Upper lobe of left lung (tissue), 6 donors: ENCODE results near the gene CD59. TPM values are rescaled to one million over a fixed set of nuclear protein-coding genes. Genes with fewer than 3 reads are reported as not detected.
A peak's percentile ranks its signal among the peaks of the same experiment; 100 is the strongest.

Experiments
- ATAC-seq, 2 donors: fragments of 200-7000 bp; cut with Tn5 transposase; one replicate each; pipeline ENCODE4 v1.9.1; 2022; ENCODE audit warnings: mild to moderate bottlenecking in 2 of 2, moderate library complexity in 2 of 2; ENCODE audit not compliant: low FRiP score in 2 of 2
- DNase-seq, 2 donors: peaks; one replicate each; pipeline ENCODE4 v3.0.0-alpha.2; 2019 to 2020
- H3K27ac ChIP-seq, 4 donors: fragments of 200-600 bp; sonication (generic); one replicate each; pipeline ENCODE4 v1.5.1; 2016 to 2019
- H3K27me3 ChIP-seq, 4 donors: fragments of 200-600 bp; sonication (generic); one replicate each; pipeline ENCODE4 v1.5.1; 2017 to 2019
- H3K36me3 ChIP-seq, 4 donors: fragments of 200-600 bp; sonication (generic); one replicate each; pipeline ENCODE4 v1.5.1; 2016 to 2019
- H3K4me1 ChIP-seq, 4 donors: fragments of 200-600 bp; sonication (generic); one replicate each; pipeline ENCODE4 v1.5.1; 2018 to 2019
- H3K4me3 ChIP-seq, 4 donors: fragments of 200-600 bp; sonication (generic); one replicate each; pipeline ENCODE4 v1.5.1; 2017 to 2019; ENCODE audit warnings: mild to moderate bottlenecking in 2 of 4, moderate library complexity in 1 of 4
- H3K9me3 ChIP-seq, 4 donors: fragments of 200-600 bp; sonication (generic); one replicate each; pipeline ENCODE4 v1.5.1; 2018 to 2019
- CTCF ChIP-seq, 6 experiments: fragments of 450-650 bp in 4 of 6; fragments of 200-600 bp in 2 of 6; sonication (generic) in 2 of 6; IDR thresholded peaks; one replicate each; pipeline ENCODE4 v1.5.1; 2016 to 2019; ENCODE audit warnings: antibody characterized with exemption in 6 of 6
- EP300 ChIP-seq, 4 donors: sonication (generic); formaldehyde crosslinking; IDR thresholded peaks; one replicate each; pipeline ENCODE4 v1.5.1; 2017; ENCODE audit warnings: antibody characterized with exemption in 4 of 4, control low read depth in 2 of 4
- POLR2A ChIP-seq, 4 donors: fragments of 450-650 bp; IDR thresholded peaks; one replicate each; pipeline ENCODE4 v1.5.1; 2016 to 2017; ENCODE audit warnings: antibody characterized with exemption in 4 of 4, mild to moderate bottlenecking in 2 of 4
- POLR2AphosphoS5 ChIP-seq, 2 donors: sonication (generic); formaldehyde crosslinking; IDR thresholded peaks; one replicate each; pipeline ENCODE4 v1.5.1; 2017; ENCODE audit warnings: antibody characterized with exemption in 2 of 2
- WGBS, 2 donors: methylation state at CpG; one replicate each; pipeline ENCODE4 v1.1.5; 2017 to 2018; 5-methylcytosine and 5-hydroxymethylcytosine counted together
- total RNA-seq, 6 donors: library from RNA; depleted of rRNA in 4 of 6; stranded (reverse); fragments of >200 nt in 4 of 6; gene quantifications; one replicate each; pipeline versions ENCODE4 v1.1.0 to v1.2.1, GENCODE V29; 2016 to 2021
- donor health status: DM: no; HTN: no; CAD: no; lungs with moderate emphysema.
- donor health status: DM: no; HTN: yes; CAD: no; lungs with severe emphysema.

CD59 gene
- total RNA-seq, 6 donors from 2014 or later = 57.6 to 914 (median 315) TPM

- Histone ChIP-seq H3K27ac (peak overlapping the region; percentile 17 to 67 (median 48)), H3K27me3 (no peaks in the 10 kb centered on the region), H3K36me3 (peaks cover 17 to 95% (median 56%) of the 10 kb centered on the region in 4 donors), H3K4me1 (peaks cover 18 to 65% (median 45%) of the 10 kb centered on the region in 4 donors), H3K9me3 (no peaks in the 10 kb centered on the region), H3K4me3 (no peak overlapping the region)
- TF ChIP-seq CTCF (IDR thresholded peaks at IDR 0.05) (no peak), EP300 (IDR thresholded peaks at IDR 0.05) (no peak), POLR2A (IDR thresholded peaks at IDR 0.05) (no peak)
- 57 to 64% methylated on average over 5 of the region's 5 CpGs for WGBS, 2 donors
- DNase-seq (no peak), ATAC-seq (no peak)
These were observed 22.9 kb downstream of the CD59 start for GRCh38 chr11:33713151-33713855.

GRCh38 chr11:33712436-33712835 lies 23.8 kb downstream of the CD59 start:
- no peak for ATAC-seq

GRCh38 chr11:33709466-33709865 lies 26.8 kb downstream of the CD59 start:
- no peak overlapping the region for H3K4me3 ChIP-seq
- peaks cover 38 to 63% (median 55%) of the 10 kb centered on the region in 4 donors for H3K4me1 ChIP-seq
- H3K27ac ChIP-seq = no peak overlapping the region
- no peaks in the 10 kb centered on the region for H3K27me3 ChIP-seq
- WGBS, 2 donors = 51 to 54% methylated on average over 3 of the region's 3 CpGs
- no peaks in the 10 kb centered on the region for H3K9me3 ChIP-seq
- ATAC-seq (no peak), DNase-seq (no peak)
- H3K36me3 ChIP-seq = peaks cover 9 to 81% (median 43%) of the 10 kb centered on the region in 4 donors
- TF ChIP-seq POLR2A (IDR thresholded peaks at IDR 0.05) (no peak), POLR2AphosphoS5 (IDR thresholded peaks at IDR 0.05) (no peak), CTCF (IDR thresholded peaks at IDR 0.05) (no peak), EP300 (IDR thresholded peaks at IDR 0.05) (no peak)

More at GRCh38 chr11:33712436-33712835, 23.8 kb downstream of the CD59 start:
- Histone ChIP-seq H3K4me3 (no peak overlapping the region), H3K4me1 (peaks cover 22 to 74% (median 53%) of the 10 kb centered on the region in 4 donors), H3K36me3 (peaks cover 17 to 93% (median 54%) of the 10 kb centered on the region in 4 donors), H3K9me3 (no peaks in the 10 kb centered on the region), H3K27ac (peak overlapping the region in 1 of 4 donors; percentile 55), H3K27me3 (no peaks in the 10 kb centered on the region)
- 68 to 79% methylated on average over 3 of the region's 3 CpGs for WGBS, 2 donors
- DNase-seq = no peak
- TF ChIP-seq POLR2A (IDR thresholded peaks at IDR 0.05) (no peak), POLR2AphosphoS5 (IDR thresholded peaks at IDR 0.05) (no peak), CTCF (IDR thresholded peaks at IDR 0.05) (no peak), EP300 (IDR thresholded peaks at IDR 0.05) (no peak)

GRCh38 chr11:33708985-33709384 lies 27.2 kb downstream of the CD59 start:
- Histone ChIP-seq H3K9me3 (no peaks in the 10 kb centered on the region), H3K4me3 (no peak overlapping the region), H3K36me3 (peaks cover 9 to 76% (median 40%) of the 10 kb centered on the region in 4 donors), H3K27me3 (no peaks in the 10 kb centered on the region), H3K4me1 (peaks cover 43 to 64% (median 57%) of the 10 kb centered on the region in 4 donors), H3K27ac (peak overlapping the region in 1 of 4 donors; percentile 63)
- no peak for DNase-seq
- WGBS, 2 donors = 62 to 89% methylated on average over 1 of the region's 1 CpG
- no peak for ATAC-seq
- no peak for TF ChIP-seq POLR2A (IDR thresholded peaks at IDR 0.05)
- TF ChIP-seq POLR2AphosphoS5 (IDR thresholded peaks at IDR 0.05) = no peak
- no peak for TF ChIP-seq EP300 (IDR thresholded peaks at IDR 0.05)
- no peak for TF ChIP-seq CTCF (IDR thresholded peaks at IDR 0.05)
